A549 (cell line): ENCODE results near the gene SAAL1. TPM values are rescaled to one million over a fixed set of nuclear protein-coding genes. Genes with fewer than 3 reads are reported as not detected.

Experiments
- ATAC-seq, 2 experiments: fragments of 200-7000 bp in 1 of 2; fragments of >200 bp in 1 of 2; cut with Nextera tagmentation in 1 of 2; cut with Tn5 transposase in 1 of 2; 3 replicates each; pipeline versions ENCODE4 v1.8.0 to v1.9.1; 2018 to 2020; ENCODE audit warnings: mild to moderate bottlenecking in 1 of 2, moderate library complexity in 1 of 2
- CTCF ChIA-PET: fragments of 300-600 bp; sonication (Branson Sonifier 250); formaldehyde crosslinking; extraction: SDS; loops from one replicate; lab custom pipeline; 2021; ENCODE audit warnings: antibody characterized with exemption, inconsistent platforms; lab: Yijun Ruan, JAX
- POLR2A ChIA-PET: fragments of 350-600 bp; formaldehyde crosslinking; extraction: SDS; loops from one replicate; lab custom pipeline; 2021; ENCODE audit warnings: antibody characterized with exemption, inconsistent platforms; lab: Yijun Ruan, JAX
- DNase-seq, 2 experiments: peaks; one replicate each; pipeline versions ENCODE4 v3.0.0 to v3.0.0-alpha.2; 2011 to 2016; ENCODE audit warnings: low read depth in 1 of 2, low spot score in 1 of 2
- FAIRE-seq: peaks from 2 replicates; lab custom pipeline; 2011; peaks lifted over from hg19 to GRCh38; lab: Jason Lieb, UNC
- H3K27ac ChIP-seq, 2 experiments: fragments of >200 bp; sonication (Bioruptor Twin); formaldehyde crosslinking; 3 replicates each; pipeline ENCODE4 v1.5.1; 2016 to 2017
- H3K4me1 ChIP-seq: fragments of >200 bp; sonication (Bioruptor Twin); formaldehyde crosslinking; 3 replicates; pipeline ENCODE4 v1.6.1; 2016
- H3K4me2 ChIP-seq: fragments of >200 bp; sonication (Bioruptor Twin); formaldehyde crosslinking; 3 replicates; pipeline ENCODE4 v1.6.1; 2016
- H3K4me3 ChIP-seq: fragments of >200 bp; sonication (Bioruptor Twin); formaldehyde crosslinking; 3 replicates; pipeline ENCODE4 v1.5.1; 2016
- H3K9me3 ChIP-seq: fragments of >200 bp; sonication (Bioruptor Twin); formaldehyde crosslinking; 3 replicates; pipeline ENCODE4 v1.6.1; 2016
- BHLHE40 ChIP-seq: IDR thresholded peaks from 2 replicates; pipeline ENCODE4 v1.6.1; 2012; ENCODE audit warnings: low read depth, low read length, inconsistent platforms
- CBX2 ChIP-seq: fragments of 200-600 bp; sonication (generic); IDR thresholded peaks from 2 replicates; pipeline ENCODE4 v1.6.1; 2016; ENCODE audit warnings: low read depth, mild to moderate bottlenecking, borderline replicate concordance
- CBX8 ChIP-seq: fragments of 200-600 bp; sonication (generic); IDR thresholded peaks from 2 replicates; pipeline ENCODE4 v1.6.1; 2016
- CHD2 ChIP-seq: fragments of 150-350 bp; IDR thresholded peaks from 2 replicates; pipeline ENCODE4 v1.6.1; 2014; ENCODE audit warnings: low read length; ENCODE audit not compliant: partially characterized antibody
- EHF ChIP-seq: fragments of 250-450 bp; sonication (Bioruptor Pico); IDR thresholded peaks from 2 replicates; pipeline ENCODE4 v1.5.0; 2020; ENCODE audit warnings: mild to moderate bottlenecking
- FOXS1 ChIP-seq: fragments of 250-450 bp; sonication (Bioruptor Pico); IDR thresholded peaks from 2 replicates; pipeline ENCODE4 v1.5.0; 2020; ENCODE audit warnings: mild to moderate bottlenecking, moderate library complexity
- GATA3 ChIP-seq: IDR thresholded peaks from 2 replicates; pipeline ENCODE4 v1.6.1; 2012; ENCODE audit warnings: borderline replicate concordance
- HEYL ChIP-seq: fragments of 250-450 bp; sonication (Bioruptor Pico); IDR thresholded peaks from 2 replicates; pipeline ENCODE4 v1.8.0; 2021; ENCODE audit warnings: mild to moderate bottlenecking, moderate library complexity
- HOXA7 ChIP-seq: fragments of 250-450 bp; sonication (Bioruptor Pico); IDR thresholded peaks from 2 replicates; pipeline ENCODE4 v1.5.0; 2020; ENCODE audit warnings: mild to moderate bottlenecking, moderate library complexity
- JUNB ChIP-seq: fragments of >200 bp; sonication (Bioruptor Twin); formaldehyde crosslinking; IDR thresholded peaks from 2 replicates; pipeline ENCODE4 v1.6.1; 2016
- KDM1A ChIP-seq: fragments of 200-600 bp; sonication (generic); IDR thresholded peaks from 2 replicates; pipeline ENCODE4 v1.6.1; 2016; ENCODE audit warnings: low read depth, mild to moderate bottlenecking
- MYC ChIP-seq: IDR thresholded peaks from 2 replicates; pipeline ENCODE4 v1.6.1; 2012; ENCODE audit warnings: mild to moderate bottlenecking, inconsistent platforms, low read length, improper control_type of control experiment, borderline replicate concordance
- NR3C1 ChIP-seq: fragments of >200 bp; sonication (Bioruptor Twin); formaldehyde crosslinking; IDR thresholded peaks from 3 replicates; pipeline ENCODE4 v1.6.1; 2017
- PHF8 ChIP-seq: fragments of 200-600 bp; sonication (generic); IDR thresholded peaks from 2 replicates; pipeline ENCODE4 v1.6.1; 2016; ENCODE audit warnings: low read depth, mild to moderate bottlenecking, antibody characterized with exemption, moderate library complexity, borderline replicate concordance
- POLR2A ChIP-seq: IDR thresholded peaks from 2 replicates; pipeline ENCODE4 v1.6.1; 2012; ENCODE audit warnings: mild to moderate bottlenecking, low read length
- TP53 ChIP-seq: fragments of 250-450 bp; sonication (Bioruptor Pico); IDR thresholded peaks from 2 replicates; pipeline ENCODE4 v1.5.0; 2021; ENCODE audit warnings: mild to moderate bottlenecking, moderate library complexity
- WGBS: methylation state at CpG from one replicate; pipeline ENCODE4 v1.1.6; 2017; ENCODE audit errors: missing lambda C conversion rate; 5-methylcytosine and 5-hydroxymethylcytosine counted together
- polyA plus RNA-seq, 4 experiments: library from polyadenylated mRNA; depleted of rRNA in 3 of 4; stranded (reverse); fragments of >200 nt; fragmentation: RNase III in 1 of 4; extraction: RNeasy Plus Mini Kit Qiagen cat#74134 plus additional on column Dnase treatment in 1 of 4; gene quantifications; 2 replicates in 3 of 4; 3 replicates in 1 of 4; pipeline ENCODE4 v1.2.3, GENCODE V29; 2011 to 2017
- TF ChIP-seq, protein P1 (sequence below): fragments of >200 bp; sonication (Bioruptor Twin); formaldehyde crosslinking; IDR thresholded peaks from 3 replicates; pipeline ENCODE4 v1.5.1; 2016
- TF ChIP-seq, protein P2 (sequence below): fragments of >200 bp; sonication (Bioruptor Twin); formaldehyde crosslinking; IDR thresholded peaks from 2 replicates; pipeline ENCODE4 v1.6.1; 2016
- TF ChIP-seq, protein P3 (sequence below): fragments of 450-650 bp; IDR thresholded peaks from 2 replicates; pipeline ENCODE4 v1.6.1; 2014; ENCODE audit warnings: antibody characterized with exemption
- TF ChIP-seq, protein P4 (sequence below): fragments of 150-350 bp; IDR thresholded peaks from 2 replicates; pipeline ENCODE4 v1.6.1; 2014; ENCODE audit warnings: low read depth, mild to moderate bottlenecking, low read length

Gene SAAL1
- polyA plus RNA-seq, 2 of the 4 experiments (the other 2 are of a cell fraction), result 46.5 to 56.3 TPM

DNA sequence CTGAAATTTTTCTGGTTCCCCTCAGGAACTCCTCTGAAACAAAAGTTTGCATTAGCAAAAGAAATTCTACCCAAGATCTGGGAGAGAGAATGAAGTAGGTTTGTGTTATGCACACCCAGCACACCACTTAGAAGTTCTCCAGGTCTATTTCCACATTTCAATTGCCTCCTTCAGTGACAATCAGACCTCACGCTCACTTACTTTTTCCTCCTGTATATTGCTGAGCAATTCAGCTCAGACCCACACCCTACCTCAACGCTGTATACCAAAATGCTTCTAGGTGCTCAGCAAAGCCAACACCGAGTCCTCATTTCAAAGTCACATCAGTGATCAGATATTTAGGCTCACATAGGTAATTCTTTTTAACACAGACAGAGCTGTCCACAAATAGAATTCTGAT is 45.7 kb upstream of the SAAL1 start:
- TF ChIP-seq HOXA7 (CRISPR knock-in tag) (no peak), POLR2A (no peak), MYC (no peak), PHF8 (no peak)
- TF ChIP-seq, protein P1, sequence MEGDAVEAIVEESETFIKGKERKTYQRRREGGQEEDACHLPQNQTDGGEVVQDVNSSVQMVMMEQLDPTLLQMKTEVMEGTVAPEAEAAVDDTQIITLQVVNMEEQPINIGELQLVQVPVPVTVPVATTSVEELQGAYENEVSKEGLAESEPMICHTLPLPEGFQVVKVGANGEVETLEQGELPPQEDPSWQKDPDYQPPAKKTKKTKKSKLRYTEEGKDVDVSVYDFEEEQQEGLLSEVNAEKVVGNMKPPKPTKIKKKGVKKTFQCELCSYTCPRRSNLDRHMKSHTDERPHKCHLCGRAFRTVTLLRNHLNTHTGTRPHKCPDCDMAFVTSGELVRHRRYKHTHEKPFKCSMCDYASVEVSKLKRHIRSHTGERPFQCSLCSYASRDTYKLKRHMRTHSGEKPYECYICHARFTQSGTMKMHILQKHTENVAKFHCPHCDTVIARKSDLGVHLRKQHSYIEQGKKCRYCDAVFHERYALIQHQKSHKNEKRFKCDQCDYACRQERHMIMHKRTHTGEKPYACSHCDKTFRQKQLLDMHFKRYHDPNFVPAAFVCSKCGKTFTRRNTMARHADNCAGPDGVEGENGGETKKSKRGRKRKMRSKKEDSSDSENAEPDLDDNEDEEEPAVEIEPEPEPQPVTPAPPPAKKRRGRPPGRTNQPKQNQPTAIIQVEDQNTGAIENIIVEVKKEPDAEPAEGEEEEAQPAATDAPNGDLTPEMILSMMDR, result no peak
- ATAC-seq (no peak), DNase-seq (no peak), FAIRE-seq (no peak)
- ChIA-PET CTCF (interaction anchor here (1.1 to 1.7 kb wide), 2 partner anchors 37 to 52 kb away, joined by 4 to 5 read pairs; no protein-coding TSS in a partner anchor), POLR2A (no interaction called here)
- Histone ChIP-seq H3K4me3 (no peak overlapping the region), H3K4me1 (no peaks in the 10 kb centered on the region), H3K4me2 (no peak overlapping the region), H3K9me3 (no peaks in the 10 kb centered on the region), H3K27ac (no peak overlapping the region)
- WGBS, result 6% methylated on average over 3 of the region's 3 CpGs

DNA sequence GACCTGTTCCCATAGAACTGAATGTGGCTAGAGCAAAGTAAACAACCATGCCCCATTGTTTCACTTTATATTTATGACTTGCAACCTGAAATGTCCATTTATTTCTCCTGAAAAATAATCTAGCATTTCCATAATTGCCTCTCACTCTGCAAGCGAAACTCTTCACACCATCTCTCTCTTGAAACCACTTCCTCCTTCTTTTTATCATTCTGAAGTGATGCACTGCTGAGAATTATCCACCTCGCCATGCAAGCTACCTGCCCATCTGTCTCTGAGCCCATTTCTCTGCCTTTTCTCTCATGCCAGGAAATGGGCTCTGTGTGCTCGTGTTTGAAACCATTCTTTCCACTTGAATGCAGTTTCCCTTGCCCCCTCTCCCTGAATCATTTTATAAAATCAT is 40.0 kb upstream of the SAAL1 start:
- no peak for DNase-seq
- WGBS, result 5% methylated on average over 3 of the region's 3 CpGs
- Histone ChIP-seq H3K27ac (no peak overlapping the region), H3K9me3 (no peaks in the 10 kb centered on the region), H3K4me3 (no peak overlapping the region), H3K4me1 (no peaks in the 10 kb centered on the region)
- POLR2A ChIA-PET, result no interaction called here
- TF ChIP-seq NR3C1 (no peak), HEYL (CRISPR knock-in tag) (no peak), CHD2 (no peak), JUNB (no peak), POLR2A (no peak), GATA3 (no peak), KDM1A (no peak), CBX8 (no peak), EHF (no peak), FOXS1 (CRISPR knock-in tag) (no peak), TP53 (CRISPR knock-in tag) (no peak)
- TF ChIP-seq, protein P2, sequence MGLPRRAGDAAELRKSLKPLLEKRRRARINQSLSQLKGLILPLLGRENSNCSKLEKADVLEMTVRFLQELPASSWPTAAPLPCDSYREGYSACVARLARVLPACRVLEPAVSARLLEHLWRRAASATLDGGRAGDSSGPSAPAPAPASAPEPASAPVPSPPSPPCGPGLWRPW, result no peak
- TF ChIP-seq, protein P3, sequence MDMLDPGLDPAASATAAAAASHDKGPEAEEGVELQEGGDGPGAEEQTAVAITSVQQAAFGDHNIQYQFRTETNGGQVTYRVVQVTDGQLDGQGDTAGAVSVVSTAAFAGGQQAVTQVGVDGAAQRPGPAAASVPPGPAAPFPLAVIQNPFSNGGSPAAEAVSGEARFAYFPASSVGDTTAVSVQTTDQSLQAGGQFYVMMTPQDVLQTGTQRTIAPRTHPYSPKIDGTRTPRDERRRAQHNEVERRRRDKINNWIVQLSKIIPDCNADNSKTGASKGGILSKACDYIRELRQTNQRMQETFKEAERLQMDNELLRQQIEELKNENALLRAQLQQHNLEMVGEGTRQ, result no peak
- TF ChIP-seq, all 56 proteins: peak for 0
- no peak for ATAC-seq
- FAIRE-seq, result no peak
- H3K4me2 ChIP-seq, result no peak overlapping the region
- CTCF ChIA-PET, result interaction anchor here (1.3 to 2.3 kb wide), 3 partner anchors 16 to 36 kb away, joined by 3 to 10 read pairs (median 5); no protein-coding TSS in a partner anchor

DNA sequence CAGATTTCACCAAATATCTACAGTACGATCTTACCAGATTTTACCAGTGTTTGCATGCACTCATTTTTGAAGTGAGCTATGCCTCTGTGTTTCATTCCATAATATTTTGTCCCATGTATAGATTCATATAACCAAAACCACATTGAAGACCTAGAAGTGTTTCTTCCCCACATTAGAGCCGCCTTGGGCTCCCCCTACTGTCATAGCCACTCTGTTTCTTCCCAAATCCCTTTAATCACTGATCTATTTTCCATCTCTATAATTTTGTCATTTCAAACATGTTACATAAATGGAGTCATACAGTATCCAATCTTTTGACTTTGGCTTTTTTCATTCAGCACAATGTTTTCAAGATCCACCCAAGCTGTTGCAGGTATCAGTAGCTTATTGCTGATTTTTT is 39.1 kb upstream of the SAAL1 start:
- ChIA-PET CTCF (interaction anchor here (1.3 to 2.3 kb wide), 3 partner anchors 15 to 35 kb away, joined by 3 to 10 read pairs (median 5); no protein-coding TSS in a partner anchor), POLR2A (no interaction called here)
- Histone ChIP-seq H3K4me2 (no peak overlapping the region), H3K27ac (no peak overlapping the region), H3K4me1 (no peaks in the 10 kb centered on the region), H3K9me3 (no peaks in the 10 kb centered on the region; the same call in 2 of the 3 replicates), H3K4me3 (no peak overlapping the region)
- 17% methylated on average over 2 of the region's 2 CpGs for WGBS
- DNase-seq (peak; percentile 7 to 11), FAIRE-seq (no peak), ATAC-seq (peak; percentile 60 to 62; a peak in 2 of 6 replicates)
- TF ChIP-seq TP53 (CRISPR knock-in tag) (no peak), CBX2 (no peak), BHLHE40 (no peak), GATA3 (no peak)
- TF ChIP-seq, protein P4, sequence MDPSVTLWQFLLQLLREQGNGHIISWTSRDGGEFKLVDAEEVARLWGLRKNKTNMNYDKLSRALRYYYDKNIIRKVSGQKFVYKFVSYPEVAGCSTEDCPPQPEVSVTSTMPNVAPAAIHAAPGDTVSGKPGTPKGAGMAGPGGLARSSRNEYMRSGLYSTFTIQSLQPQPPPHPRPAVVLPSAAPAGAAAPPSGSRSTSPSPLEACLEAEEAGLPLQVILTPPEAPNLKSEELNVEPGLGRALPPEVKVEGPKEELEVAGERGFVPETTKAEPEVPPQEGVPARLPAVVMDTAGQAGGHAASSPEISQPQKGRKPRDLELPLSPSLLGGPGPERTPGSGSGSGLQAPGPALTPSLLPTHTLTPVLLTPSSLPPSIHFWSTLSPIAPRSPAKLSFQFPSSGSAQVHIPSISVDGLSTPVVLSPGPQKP, result no peak
- TF ChIP-seq, protein P3, result no peak
- TF ChIP-seq, protein P1, result peak; percentile 29; the same call in 1 of the 3 replicates
